22Rv1 (cell line): ENCODE data around the gene GHRHR.

Experiments
- ZFX ChIP-seq: fragments of 450-650 bp; IDR thresholded peaks from 2 replicates; pipeline ENCODE4 v1.6.1; 2017; ENCODE audit warnings: antibody characterized with exemption, borderline replicate concordance
- TF ChIP-seq, protein P1 (sequence below): fragments of 450-650 bp; IDR thresholded peaks from 2 replicates; pipeline ENCODE4 v1.5.1; 2017; ENCODE audit warnings: mild to moderate bottlenecking

DNA sequence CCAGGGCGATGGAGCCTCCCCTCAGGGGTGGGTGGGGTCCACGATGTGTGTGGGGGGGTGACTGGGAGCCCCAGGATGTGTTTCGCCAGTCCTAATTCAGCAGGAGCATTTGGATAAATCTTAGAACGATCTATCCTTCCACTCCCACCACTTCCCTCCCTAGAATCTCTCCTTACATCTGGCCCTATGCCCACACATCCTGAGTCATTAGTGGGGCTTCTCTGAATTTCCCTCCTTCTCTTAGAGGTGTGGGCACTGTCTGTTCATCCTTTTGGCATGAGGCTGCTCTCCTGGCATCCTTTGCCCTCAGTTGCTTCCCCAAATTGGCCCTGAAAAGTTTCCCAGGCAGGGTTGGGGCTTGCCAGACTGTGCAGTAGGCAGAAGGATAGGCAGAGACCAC lies 1.6 kb downstream of the GHRHR start:
- TF ChIP-seq, protein P1, sequence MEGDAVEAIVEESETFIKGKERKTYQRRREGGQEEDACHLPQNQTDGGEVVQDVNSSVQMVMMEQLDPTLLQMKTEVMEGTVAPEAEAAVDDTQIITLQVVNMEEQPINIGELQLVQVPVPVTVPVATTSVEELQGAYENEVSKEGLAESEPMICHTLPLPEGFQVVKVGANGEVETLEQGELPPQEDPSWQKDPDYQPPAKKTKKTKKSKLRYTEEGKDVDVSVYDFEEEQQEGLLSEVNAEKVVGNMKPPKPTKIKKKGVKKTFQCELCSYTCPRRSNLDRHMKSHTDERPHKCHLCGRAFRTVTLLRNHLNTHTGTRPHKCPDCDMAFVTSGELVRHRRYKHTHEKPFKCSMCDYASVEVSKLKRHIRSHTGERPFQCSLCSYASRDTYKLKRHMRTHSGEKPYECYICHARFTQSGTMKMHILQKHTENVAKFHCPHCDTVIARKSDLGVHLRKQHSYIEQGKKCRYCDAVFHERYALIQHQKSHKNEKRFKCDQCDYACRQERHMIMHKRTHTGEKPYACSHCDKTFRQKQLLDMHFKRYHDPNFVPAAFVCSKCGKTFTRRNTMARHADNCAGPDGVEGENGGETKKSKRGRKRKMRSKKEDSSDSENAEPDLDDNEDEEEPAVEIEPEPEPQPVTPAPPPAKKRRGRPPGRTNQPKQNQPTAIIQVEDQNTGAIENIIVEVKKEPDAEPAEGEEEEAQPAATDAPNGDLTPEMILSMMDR, result no peak
- TF ChIP-seq ZFX, result no peak
